K562 (cell line): ENCODE measurements around the gene TMEM176B. TPM values are rescaled to one million over a fixed set of nuclear protein-coding genes. Genes with fewer than 3 reads are reported as not detected.

ENCODE experiments used
- ARID3B ChIP-seq: fragments of 250-450 bp; sonication (Bioruptor Pico); IDR thresholded peaks from 2 replicates; pipeline ENCODE4 v1.4.0; 2020; ENCODE audit warnings: borderline replicate concordance
- CBFA2T3 ChIP-seq: fragments of 450-650 bp; IDR thresholded peaks from 2 replicates; pipeline ENCODE4 v1.6.1; 2017
- MTA3 ChIP-seq: fragments of 450-650 bp; formaldehyde crosslinking; IDR thresholded peaks from 2 replicates; pipeline ENCODE4 v1.6.1; 2017; ENCODE audit warnings: mild to moderate bottlenecking, borderline replicate concordance
- NCOR1 ChIP-seq: fragments of 450-650 bp; IDR thresholded peaks from 2 replicates; pipeline ENCODE4 v1.6.1; 2016; ENCODE audit warnings: mild to moderate bottlenecking, moderate library complexity
- RFX7 ChIP-seq: fragments of 250-450 bp; sonication (Bioruptor Pico); IDR thresholded peaks from 2 replicates; pipeline ENCODE4 v1.5.1; 2021; ENCODE audit warnings: mild to moderate bottlenecking
- SOX6 ChIP-seq: fragments of 450-650 bp; IDR thresholded peaks from 2 replicates; pipeline ENCODE4 v1.6.1; 2014; ENCODE audit warnings: mild to moderate bottlenecking
- SREBF2 ChIP-seq: sonication (generic); formaldehyde crosslinking; IDR thresholded peaks from 2 replicates; pipeline ENCODE4 v1.4.0; 2020; ENCODE audit warnings: mild to moderate bottlenecking, missing genetic modification reagents
- ZBTB40 ChIP-seq, 2 experiments: fragments of 450-650 bp in 1 of 2; sonication (generic) in 1 of 2; formaldehyde crosslinking in 1 of 2; IDR thresholded peaks; 2 replicates each; pipeline versions ENCODE4 v1.7.1 to v1.9.0; 2016 to 2022; ENCODE audit warnings: inconsistent platforms in 1 of 2, mild to moderate bottlenecking in 1 of 2, missing genetic modification reagents in 1 of 2
- ZFP30 ChIP-seq: fragments of 250-450 bp; sonication (Bioruptor Pico); IDR thresholded peaks from 2 replicates; pipeline ENCODE4 v1.8.0; 2022; ENCODE audit warnings: moderate library complexity, mild to moderate bottlenecking, inconsistent platforms, borderline replicate concordance
- ZNF740 ChIP-seq, 3 experiments: fragments of 200-800 bp in 1 of 3; sonication (Bioruptor generic) in 1 of 3; sonication (generic) in 1 of 3; formaldehyde crosslinking in 1 of 3; IDR thresholded peaks; 2 replicates each; pipeline versions ENCODE4 v1.6.1 to v1.8.0; 2016 to 2022; ENCODE audit warnings: mild to moderate bottlenecking in 2 of 3, missing compliant biosample characterization in 2 of 3, missing genetic modification characterization in 2 of 3, missing genetic modification reagents in 1 of 3
- polyA plus RNA-seq, 8 experiments: library from polyadenylated mRNA; depleted of rRNA in 4 of 8; stranded (reverse) in 5 of 8; unstranded in 3 of 8; fragments of >200 nt; fragmentation: Nextera tagmentation in 2 of 8; fragmentation: Illumina TruSeq in 1 of 8; extraction: Ambion mirVana in 2 of 8; extraction: Trizol in 1 of 8; gene quantifications; 2 replicates each; pipeline versions ENCODE4 v1.2.1 to v1.2.3, GENCODE V29; 2011 to 2014; ENCODE audit warnings: inconsistent platforms in 1 of 8, missing spikeins in 1 of 8
- total RNA-seq, 7 experiments: library from RNA; depleted of rRNA in 6 of 7; stranded (reverse); fragments of >200 nt in 6 of 7; fragmentation: Illumina TruSeq in 2 of 7; extraction: Trizol in 2 of 7; gene quantifications; 2 replicates each; pipeline versions ENCODE4 v1.2.1 to v1.2.3, GENCODE V29; 2011 to 2021; ENCODE audit warnings: low replicate concordance in 1 of 7
- TF ChIP-seq, protein P1 (sequence below): fragments of 200-800 bp; sonication (Bioruptor generic); IDR thresholded peaks from 2 replicates; pipeline ENCODE4 v1.6.1; 2017; ENCODE audit warnings: missing genetic modification characterization, missing compliant biosample characterization

The TMEM176B gene
- total and polyA plus RNA-seq, 9 of the 15 experiments (the other 6 are each of a cell fraction or from before 2014, with no cell fraction given) = 0.19 to 0.60 TPM; not detected in 7

DNA sequence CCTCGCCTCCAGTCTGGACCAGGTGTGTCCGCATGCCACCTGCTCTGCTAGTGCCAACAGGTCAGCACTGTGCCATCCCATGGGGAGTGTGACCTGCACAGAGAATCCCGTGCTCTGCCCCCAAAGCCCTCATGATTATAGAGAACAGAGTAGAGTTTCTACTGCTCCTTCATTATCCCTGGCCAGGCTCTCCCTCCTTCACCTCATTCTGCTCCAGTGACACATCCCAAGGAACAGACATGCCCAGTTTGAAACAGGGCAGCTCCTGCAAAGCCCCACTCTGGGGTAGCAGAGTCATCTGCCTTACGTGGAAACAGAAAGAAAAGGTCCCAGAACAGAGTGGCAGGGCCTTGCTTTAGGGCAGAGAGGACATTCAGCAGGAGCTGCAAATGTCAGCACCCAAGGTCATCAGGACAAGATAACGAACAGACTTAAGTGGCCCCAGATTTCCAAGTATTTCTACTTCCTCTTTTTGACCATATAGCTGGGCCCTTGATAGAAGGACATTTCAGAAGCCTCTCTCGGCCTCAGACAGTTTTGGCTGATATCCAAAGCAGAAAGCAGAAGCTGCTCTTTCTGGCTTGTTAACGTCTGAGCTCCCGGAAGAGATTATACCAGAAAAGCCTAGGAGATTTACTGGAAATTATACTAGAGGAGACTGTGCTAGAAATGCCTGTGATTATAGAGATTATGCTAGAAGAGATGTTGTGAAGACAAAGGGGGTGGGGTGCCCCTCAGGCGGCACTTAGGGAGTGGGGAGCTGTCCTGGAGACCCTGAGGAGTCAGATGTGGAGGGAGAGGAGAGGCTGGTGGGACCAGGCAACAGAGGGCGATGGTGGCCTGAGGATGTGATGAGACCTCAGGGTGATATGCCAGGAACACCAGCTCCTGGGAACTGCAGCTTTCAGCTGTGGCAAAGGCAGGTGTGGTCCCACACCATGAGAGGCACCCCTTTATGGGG is 12.6 kb downstream of the TMEM176B start (continued):
- TF ChIP-seq ZBTB40 (IDR thresholded peaks at IDR 0.05) (peak; percentile 34; the same call in 1 of the 2 replicates), ZBTB40 (CRISPR knock-in tag; IDR thresholded peaks at IDR 0.05) (no peak), ARID3B (no peak), NCOR1 (peak; percentile 47), SREBF2 (CRISPR knock-in tag) (no peak), CBFA2T3 (peak; percentile 75), RFX7 (no peak), ZFP30 (CRISPR knock-in tag) (no peak), MTA3 (peak; percentile 81; the same call in 1 of the 2 replicates), SOX6 (peak; percentile 90), ZNF740 (CRISPR knock-in tag; IDR thresholded peaks at IDR 0.05) (no peak), ZNF740 (tag; IDR thresholded peaks at IDR 0.05) (no peak)
- TF ChIP-seq, protein P1, sequence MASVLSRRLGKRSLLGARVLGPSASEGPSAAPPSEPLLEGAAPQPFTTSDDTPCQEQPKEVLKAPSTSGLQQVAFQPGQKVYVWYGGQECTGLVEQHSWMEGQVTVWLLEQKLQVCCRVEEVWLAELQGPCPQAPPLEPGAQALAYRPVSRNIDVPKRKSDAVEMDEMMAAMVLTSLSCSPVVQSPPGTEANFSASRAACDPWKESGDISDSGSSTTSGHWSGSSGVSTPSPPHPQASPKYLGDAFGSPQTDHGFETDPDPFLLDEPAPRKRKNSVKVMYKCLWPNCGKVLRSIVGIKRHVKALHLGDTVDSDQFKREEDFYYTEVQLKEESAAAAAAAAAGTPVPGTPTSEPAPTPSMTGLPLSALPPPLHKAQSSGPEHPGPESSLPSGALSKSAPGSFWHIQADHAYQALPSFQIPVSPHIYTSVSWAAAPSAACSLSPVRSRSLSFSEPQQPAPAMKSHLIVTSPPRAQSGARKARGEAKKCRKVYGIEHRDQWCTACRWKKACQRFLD (CRISPR knock-in tag) = no peak; the same call in 1 of the 2 replicates
